Measurements from ENCODE around the gene TCF25. TPM values are rescaled to one million over a fixed set of nuclear protein-coding genes. Genes with fewer than 3 reads are reported as not detected.

TCF25 gene
- total and polyA plus RNA-seq, 10 donors: 113 to 412 (median 251) TPM

- Histone ChIP-seq H3K4me3 (no peak overlapping the region), H3K36me3 (peaks cover 5 to 89% (median 86%) of the 10 kb centered on the region in 6 donors), H3K27ac (no peak overlapping the region), H3K9me3 (no peaks in the 10 kb centered on the region), H3K27me3 (replicated peaks in 1 of 7) (no peaks in the 10 kb centered on the region), H3K4me1 (no peaks in the 10 kb centered on the region)
- peak in 1 of 3 donors; percentile 64 for TF ChIP-seq POLR2AphosphoS5 (IDR thresholded peaks at IDR 0.05)
- TF ChIP-seq CTCF (IDR thresholded peaks at IDR 0.05 in 8 of 11, conservative IDR thresholded peaks at IDR 0.05 in 3 of 11): no peak
- no peak for TF ChIP-seq POLR2A (IDR thresholded peaks at IDR 0.05)
- 92 to 97% (median 96%) methylated on average over 33 to 36 of the region's 36 CpGs for WGBS, 5 donors
- DNase-seq: no peak
- intact Hi-C loops (cut with DNase I; ENCODE audit: low total_unique reads): no loop called here
Observed at GRCh38 chr16:89898201-89898967, 25.0 kb downstream of the TCF25 start.

- peaks cover 5 to 89% (median 86%) of the 10 kb centered on the region in 6 donors for H3K36me3 ChIP-seq
- no peaks in the 10 kb centered on the region for H3K4me1 ChIP-seq
- H3K4me3 ChIP-seq: no peak overlapping the region
- no peak overlapping the region for H3K27ac ChIP-seq
- H3K27me3 ChIP-seq (replicated peaks in 1 of 7): no peaks in the 10 kb centered on the region
- no peak for TF ChIP-seq POLR2AphosphoS5 (IDR thresholded peaks at IDR 0.05)
- TF ChIP-seq POLR2A (IDR thresholded peaks at IDR 0.05): no peak
- no peak for TF ChIP-seq CTCF (IDR thresholded peaks at IDR 0.05 in 8 of 11, conservative IDR thresholded peaks at IDR 0.05 in 3 of 11)
- WGBS, 5 donors: 89 to 96% (median 94%) methylated on average over 20 of the region's 20 CpGs
- no peak for DNase-seq
- no peaks in the 10 kb centered on the region for H3K9me3 ChIP-seq
- intact Hi-C loops (cut with DNase I; ENCODE audit: low total_unique reads): no loop called here
Observed at GRCh38 chr16:89899879-89900481, 26.6 kb downstream of the TCF25 start.

- H3K27ac ChIP-seq: no peak overlapping the region
- H3K4me1 ChIP-seq: no peaks in the 10 kb centered on the region
- DNase-seq: no peak
- intact Hi-C loops (cut with DNase I; ENCODE audit: low total_unique reads): no loop called here
- WGBS, 5 donors: 92 to 99% (median 96%) methylated on average over 14 to 17 of the region's 17 CpGs
- H3K27me3 ChIP-seq (replicated peaks in 1 of 7): no peaks in the 10 kb centered on the region
- peak in 2 of 3 donors; percentile 31 to 56 for TF ChIP-seq POLR2AphosphoS5 (IDR thresholded peaks at IDR 0.05)
- TF ChIP-seq CTCF (IDR thresholded peaks at IDR 0.05 in 8 of 11, conservative IDR thresholded peaks at IDR 0.05 in 3 of 11): no peak
- no peak for TF ChIP-seq POLR2A (IDR thresholded peaks at IDR 0.05)
- no peak overlapping the region for H3K4me3 ChIP-seq
- peaks cover 5 to 89% (median 86%) of the 10 kb centered on the region in 6 donors for H3K36me3 ChIP-seq
- H3K9me3 ChIP-seq: no peaks in the 10 kb centered on the region
Observed at GRCh38 chr16:89900885-89901284, 27.5 kb downstream of the TCF25 start.

- Histone ChIP-seq H3K27ac (no peak overlapping the region), H3K4me3 (no peak overlapping the region), H3K27me3 (replicated peaks in 1 of 7) (no peaks in the 10 kb centered on the region), H3K9me3 (no peaks in the 10 kb centered on the region), H3K36me3 (peaks cover 5 to 89% (median 80%) of the 10 kb centered on the region in 6 donors), H3K4me1 (no peaks in the 10 kb centered on the region)
- intact Hi-C loops (cut with DNase I; ENCODE audit: low total_unique reads): no loop called here
- WGBS, 5 donors: 93 to 99% (median 95%) methylated on average over 6 to 11 of the region's 11 CpGs
- TF ChIP-seq CTCF (IDR thresholded peaks at IDR 0.05 in 8 of 11, conservative IDR thresholded peaks at IDR 0.05 in 3 of 11): no peak
- no peak for TF ChIP-seq POLR2A (IDR thresholded peaks at IDR 0.05)
- peak in 1 of 3 donors; percentile 61 for TF ChIP-seq POLR2AphosphoS5 (IDR thresholded peaks at IDR 0.05)
- no peak for DNase-seq
Observed at GRCh38 chr16:89902980-89903379, 29.6 kb downstream of the TCF25 start.

Data from spleen (tissue), 11 donors.